ENCODE measurements around the gene APOA5. TPM values are rescaled to one million over a fixed set of nuclear protein-coding genes. Genes with fewer than 3 reads are reported as not detected.

Gene APOA5
- total RNA-seq, 4 donors from 2014 or later: not detected

DNA sequence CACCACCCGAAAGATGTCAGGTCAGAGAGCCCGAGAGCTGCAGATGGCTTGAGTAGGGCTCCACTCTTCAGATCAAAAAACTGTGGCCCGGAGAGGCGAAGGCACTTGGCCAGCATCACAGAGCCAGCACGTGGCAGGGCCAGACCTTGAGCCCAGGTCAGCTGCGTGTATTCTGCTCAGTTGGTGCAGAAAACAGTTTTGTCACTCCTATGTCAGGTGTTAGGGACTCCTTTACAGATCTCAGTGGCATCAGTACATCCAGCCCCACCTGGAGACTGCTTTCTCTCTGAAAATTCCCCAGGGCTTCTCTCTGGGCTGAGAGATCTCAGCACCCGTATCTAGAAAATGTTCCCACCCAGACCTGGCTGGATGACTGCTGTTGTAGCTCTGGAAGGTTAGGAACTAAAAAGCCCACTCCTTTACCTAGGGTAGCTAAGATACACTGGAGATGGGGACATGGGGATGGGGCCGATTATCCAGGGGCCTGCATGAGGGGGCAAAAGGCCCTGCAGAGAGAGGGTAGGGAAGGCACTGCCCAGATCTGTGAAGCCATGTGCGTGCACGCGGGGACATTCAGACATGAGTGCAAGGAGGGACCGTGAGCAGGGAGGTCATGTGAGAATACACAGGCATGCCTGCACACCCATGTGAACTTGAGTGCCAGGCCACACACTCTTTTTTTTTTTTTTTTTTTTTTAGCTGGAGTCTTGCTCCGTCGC, 42.3 kb upstream of the APOA5 start:
- 85% methylated on average over 9 of the region's 14 CpGs; no CpG with 5 or more reads in 1 of the 2 donors for WGBS, 2 donors (ENCODE audit: low coverage in 1 of 2)
- Histone ChIP-seq H3K27me3 (no peaks in the 10 kb centered on the region), H3K4me1 (peaks cover 0 to 33% (median 8%) of the 10 kb centered on the region in 3 donors), H3K36me3 (no peaks in the 10 kb centered on the region), H3K9me3 (no peaks in the 10 kb centered on the region), H3K4me3 (no peak overlapping the region), H3K27ac (no peak overlapping the region)
- TF ChIP-seq POLR2AphosphoS5 (IDR thresholded peaks at IDR 0.05) (no peak), EP300 (IDR thresholded peaks at IDR 0.05) (no peak), POLR2A (IDR thresholded peaks at IDR 0.05) (no peak)
- TF ChIP-seq, protein P1, sequence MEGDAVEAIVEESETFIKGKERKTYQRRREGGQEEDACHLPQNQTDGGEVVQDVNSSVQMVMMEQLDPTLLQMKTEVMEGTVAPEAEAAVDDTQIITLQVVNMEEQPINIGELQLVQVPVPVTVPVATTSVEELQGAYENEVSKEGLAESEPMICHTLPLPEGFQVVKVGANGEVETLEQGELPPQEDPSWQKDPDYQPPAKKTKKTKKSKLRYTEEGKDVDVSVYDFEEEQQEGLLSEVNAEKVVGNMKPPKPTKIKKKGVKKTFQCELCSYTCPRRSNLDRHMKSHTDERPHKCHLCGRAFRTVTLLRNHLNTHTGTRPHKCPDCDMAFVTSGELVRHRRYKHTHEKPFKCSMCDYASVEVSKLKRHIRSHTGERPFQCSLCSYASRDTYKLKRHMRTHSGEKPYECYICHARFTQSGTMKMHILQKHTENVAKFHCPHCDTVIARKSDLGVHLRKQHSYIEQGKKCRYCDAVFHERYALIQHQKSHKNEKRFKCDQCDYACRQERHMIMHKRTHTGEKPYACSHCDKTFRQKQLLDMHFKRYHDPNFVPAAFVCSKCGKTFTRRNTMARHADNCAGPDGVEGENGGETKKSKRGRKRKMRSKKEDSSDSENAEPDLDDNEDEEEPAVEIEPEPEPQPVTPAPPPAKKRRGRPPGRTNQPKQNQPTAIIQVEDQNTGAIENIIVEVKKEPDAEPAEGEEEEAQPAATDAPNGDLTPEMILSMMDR (IDR thresholded peaks at IDR 0.05): no peak
- no peak for ATAC-seq

DNA sequence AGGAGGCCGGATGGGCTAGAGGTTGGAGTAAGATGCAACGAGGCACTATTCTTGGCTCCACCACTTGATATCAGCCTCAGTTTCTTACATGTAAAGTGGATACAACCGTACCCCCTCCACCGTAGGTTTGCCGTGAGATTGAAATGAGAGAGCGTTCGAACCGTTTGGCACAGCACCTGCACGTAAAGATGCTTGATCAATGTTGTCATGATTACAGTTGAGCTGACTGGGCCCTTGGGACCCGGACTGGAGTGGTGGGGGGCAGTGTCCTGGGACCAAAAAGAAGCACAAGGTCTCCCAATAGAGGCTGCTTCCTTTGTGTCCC, 41.8 kb upstream of the APOA5 start:
- ATAC-seq: no peak
- peaks cover 0 to 33% (median 8%) of the 10 kb centered on the region in 3 donors for H3K4me1 ChIP-seq
- H3K27ac ChIP-seq: no peak overlapping the region
- H3K36me3 ChIP-seq: no peaks in the 10 kb centered on the region
- H3K4me3 ChIP-seq: no peak overlapping the region
- 89% methylated on average over 8 of the region's 10 CpGs; no CpG with 5 or more reads in 1 of the 2 donors for WGBS, 2 donors (ENCODE audit: low coverage in 1 of 2)
- no peaks in the 10 kb centered on the region for H3K27me3 ChIP-seq
- TF ChIP-seq, protein P1 (IDR thresholded peaks at IDR 0.05): no peak
- TF ChIP-seq POLR2A (IDR thresholded peaks at IDR 0.05): no peak
- TF ChIP-seq EP300 (IDR thresholded peaks at IDR 0.05): no peak
- no peak for TF ChIP-seq POLR2AphosphoS5 (IDR thresholded peaks at IDR 0.05)
- H3K9me3 ChIP-seq: no peaks in the 10 kb centered on the region

DNA sequence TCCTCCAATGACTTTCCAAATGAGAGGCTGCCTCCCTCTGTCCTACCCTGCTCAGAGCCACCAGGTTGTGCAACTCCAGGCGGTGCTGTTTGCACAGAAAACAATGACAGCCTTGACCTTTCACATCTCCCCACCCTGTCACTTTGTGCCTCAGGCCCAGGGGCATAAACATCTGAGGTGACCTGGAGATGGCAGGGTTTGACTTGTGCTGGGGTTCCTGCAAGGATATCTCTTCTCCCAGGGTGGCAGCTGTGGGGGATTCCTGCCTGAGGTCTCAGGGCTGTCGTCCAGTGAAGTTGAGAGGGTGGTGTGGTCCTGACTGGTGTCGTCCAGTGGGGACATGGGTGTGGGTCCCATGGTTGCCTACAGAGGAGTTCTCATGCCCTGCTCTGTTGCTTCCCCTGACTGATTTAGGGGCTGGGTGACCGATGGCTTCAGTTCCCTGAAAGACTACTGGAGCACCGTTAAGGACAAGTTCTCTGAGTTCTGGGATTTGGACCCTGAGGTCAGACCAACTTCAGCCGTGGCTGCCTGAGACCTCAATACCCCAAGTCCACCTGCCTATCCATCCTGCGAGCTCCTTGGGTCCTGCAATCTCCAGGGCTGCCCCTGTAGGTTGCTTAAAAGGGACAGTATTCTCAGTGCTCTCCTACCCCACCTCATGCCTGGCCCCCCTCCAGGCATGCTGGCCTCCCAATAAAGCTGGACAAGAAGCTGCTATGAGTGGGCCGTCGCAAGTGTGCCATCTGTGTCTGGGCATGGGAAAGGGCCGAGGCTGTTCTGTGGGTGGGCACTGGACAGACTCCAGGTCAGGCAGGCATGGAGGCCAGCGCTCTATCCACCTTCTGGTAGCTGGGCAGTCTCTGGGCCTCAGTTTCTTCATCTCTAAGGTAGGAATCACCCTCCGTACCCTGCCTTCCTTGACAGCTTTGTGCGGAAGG, 40.9 kb upstream of the APOA5 start:
- TF ChIP-seq POLR2AphosphoS5 (IDR thresholded peaks at IDR 0.05): no peak
- no peak for TF ChIP-seq EP300 (IDR thresholded peaks at IDR 0.05)
- TF ChIP-seq, protein P1 (IDR thresholded peaks at IDR 0.05): no peak
- no peak for TF ChIP-seq POLR2A (IDR thresholded peaks at IDR 0.05)
- Histone ChIP-seq H3K4me1 (peaks cover 0 to 30% (median 8%) of the 10 kb centered on the region in 3 donors), H3K9me3 (no peaks in the 10 kb centered on the region), H3K27ac (no peak overlapping the region), H3K36me3 (no peaks in the 10 kb centered on the region), H3K4me3 (no peak overlapping the region), H3K27me3 (no peaks in the 10 kb centered on the region)
- WGBS, 2 donors (ENCODE audit: low coverage in 1 of 2): 100% methylated on average over 1 to 2 of the region's 13 CpGs
- no peak for ATAC-seq

DNA sequence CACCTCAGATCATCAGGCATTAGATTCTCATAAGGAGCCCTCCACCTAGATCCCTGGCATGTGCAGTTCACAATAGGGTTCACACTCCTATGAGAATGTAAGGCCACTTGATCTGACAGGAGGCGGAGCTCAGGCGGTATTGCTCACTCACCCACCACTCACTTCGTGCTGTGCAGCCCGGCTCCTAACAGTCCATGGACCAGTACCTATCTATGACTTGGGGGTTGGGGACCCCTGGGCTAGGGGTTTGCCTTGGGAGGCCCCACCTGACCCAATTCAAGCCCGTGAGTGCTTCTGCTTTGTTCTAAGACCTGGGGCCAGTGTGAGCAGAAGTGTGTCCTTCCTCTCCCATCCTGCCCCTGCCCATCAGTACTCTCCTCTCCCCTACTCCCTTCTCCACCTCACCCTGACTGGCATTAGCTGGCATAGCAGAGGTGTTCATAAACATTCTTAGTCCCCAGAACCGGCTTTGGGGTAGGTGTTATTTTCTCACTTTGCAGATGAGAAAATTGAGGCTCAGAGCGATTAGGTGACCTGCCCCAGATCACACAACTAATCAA, 40.2 kb upstream of the APOA5 start:
- no peaks in the 10 kb centered on the region for H3K9me3 ChIP-seq
- H3K36me3 ChIP-seq: no peaks in the 10 kb centered on the region
- H3K27ac ChIP-seq: no peak overlapping the region
- H3K4me3 ChIP-seq: no peak overlapping the region
- no peak for TF ChIP-seq POLR2A (IDR thresholded peaks at IDR 0.05)
- no peak for TF ChIP-seq EP300 (IDR thresholded peaks at IDR 0.05)
- no peak for TF ChIP-seq POLR2AphosphoS5 (IDR thresholded peaks at IDR 0.05)
- TF ChIP-seq, protein P1 (IDR thresholded peaks at IDR 0.05): no peak
- WGBS, 2 donors (ENCODE audit: low coverage in 1 of 2): 83 to 93% methylated on average over 2 to 5 of the region's 7 CpGs
- no peaks in the 10 kb centered on the region for H3K27me3 ChIP-seq
- peaks cover 0 to 22% (median 8%) of the 10 kb centered on the region in 3 donors for H3K4me1 ChIP-seq
- ATAC-seq: no peak
